Spleen (tissue), 7 donors: ENCODE measurements around the gene SORCS3.

Source experiments
- CTCF ChIP-seq, 11 experiments: fragments of 200-600 bp in 7 of 11; fragments of 450-650 bp in 4 of 11; sonication (generic) in 4 of 11; IDR thresholded peaks in 8 of 11; conservative IDR thresholded peaks in 3 of 11; 1 replicate in 7 of 11; 2 replicates in 4 of 11; pipeline versions ENCODE4 v1.4.0 to v1.8.0; 2016 to 2021; ENCODE audit warnings: antibody characterized with exemption in 11 of 11, inconsistent platforms in 4 of 11, mild to moderate bottlenecking in 1 of 11
- POLR2A ChIP-seq, 3 donors: fragments of 450-650 bp; IDR thresholded peaks; one replicate each; pipeline ENCODE4 v1.5.1; 2017; ENCODE audit warnings: antibody characterized with exemption in 3 of 3, mild to moderate bottlenecking in 1 of 3
- POLR2AphosphoS5 ChIP-seq, 3 donors: sonication (generic); formaldehyde crosslinking; IDR thresholded peaks; one replicate each; pipeline ENCODE4 v1.5.1; 2017; ENCODE audit warnings: antibody characterized with exemption in 3 of 3
- donor health status: DM: no; HTN: no; CAD: no; lungs with moderate emphysema.
- donor health status: DM: no; HTN: no; CAD: no.
- donor health status: DM: no; HTN: no; CAD: no.

- TF ChIP-seq CTCF (IDR thresholded peaks at IDR 0.05 in 8 of 11, conservative IDR thresholded peaks at IDR 0.05 in 3 of 11) = no peak
- TF ChIP-seq POLR2A (IDR thresholded peaks at IDR 0.05) = no peak
- no peak for TF ChIP-seq POLR2AphosphoS5 (IDR thresholded peaks at IDR 0.05)
Observed at GRCh38 chr10:104807581-104808310, 166.7 kb downstream of the SORCS3 start.
